ENCODE results near the gene CLDN22. TPM values are rescaled to one million over a fixed set of nuclear protein-coding genes. Genes with fewer than 3 reads are reported as not detected.

Gene CLDN22
- total and polyA plus RNA-seq, 4 donors = 0.09 to 0.49 (median 0.11) TPM; not detected in 1

DNA sequence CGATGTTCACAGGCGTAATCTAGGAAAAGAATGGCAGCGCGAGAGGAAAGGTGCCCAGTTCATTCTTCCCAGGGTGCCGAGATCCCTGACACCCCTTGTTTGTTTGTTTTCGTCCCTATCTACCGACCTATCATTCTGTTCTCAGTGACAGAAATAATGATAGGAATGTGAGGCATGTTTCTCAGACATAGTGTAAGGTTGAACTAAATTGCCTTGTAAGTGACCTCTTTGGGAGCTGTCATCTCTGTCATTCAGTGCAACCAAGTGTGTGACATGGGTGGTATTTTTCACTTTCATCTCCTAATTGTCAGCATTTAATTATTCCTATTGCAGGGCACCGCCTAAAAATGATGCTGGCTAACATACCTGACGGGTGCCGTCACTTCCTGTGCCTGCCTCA, 24.4 kb downstream of the CLDN22 start:
- Histone ChIP-seq H3K9ac (ENCODE audit: insufficient read depth in 1 of 2, low read length in 2 of 2) (no peak overlapping the region), H3K27ac (ENCODE audit: low read depth in 1 of 2, low read length in 1 of 2) (no peak overlapping the region), H3K9me3 (ENCODE audit: control insufficient read depth in 4 of 4, insufficient read depth in 3 of 4, low read length in 3 of 4) (no peaks in the 10 kb centered on the region), H3K4me1 (ENCODE audit: control insufficient read depth in 5 of 5, insufficient read depth in 5 of 5, low read length in 5 of 5) (peaks cover 0 to 8% (median 0%) of the 10 kb centered on the region in 5 donors), H3K36me3 (ENCODE audit: control insufficient read depth in 4 of 4, insufficient read depth in 4 of 4, low read length in 4 of 4) (peaks cover 3 to 15% (median 7%) of the 10 kb centered on the region in 4 donors), H3K27me3 (ENCODE audit: control insufficient read depth in 3 of 3, insufficient read depth in 3 of 3, low read length in 2 of 3) (no peaks in the 10 kb centered on the region), H3K4me3 (no peak overlapping the region)
- no peak for ATAC-seq (ENCODE audit: insufficient read depth, low FRiP score)
- WGBS, 2 donors = 90 to 93% methylated on average over 10 of the region's 10 CpGs
- DNase-seq = no peak
- TF ChIP-seq, protein P1, sequence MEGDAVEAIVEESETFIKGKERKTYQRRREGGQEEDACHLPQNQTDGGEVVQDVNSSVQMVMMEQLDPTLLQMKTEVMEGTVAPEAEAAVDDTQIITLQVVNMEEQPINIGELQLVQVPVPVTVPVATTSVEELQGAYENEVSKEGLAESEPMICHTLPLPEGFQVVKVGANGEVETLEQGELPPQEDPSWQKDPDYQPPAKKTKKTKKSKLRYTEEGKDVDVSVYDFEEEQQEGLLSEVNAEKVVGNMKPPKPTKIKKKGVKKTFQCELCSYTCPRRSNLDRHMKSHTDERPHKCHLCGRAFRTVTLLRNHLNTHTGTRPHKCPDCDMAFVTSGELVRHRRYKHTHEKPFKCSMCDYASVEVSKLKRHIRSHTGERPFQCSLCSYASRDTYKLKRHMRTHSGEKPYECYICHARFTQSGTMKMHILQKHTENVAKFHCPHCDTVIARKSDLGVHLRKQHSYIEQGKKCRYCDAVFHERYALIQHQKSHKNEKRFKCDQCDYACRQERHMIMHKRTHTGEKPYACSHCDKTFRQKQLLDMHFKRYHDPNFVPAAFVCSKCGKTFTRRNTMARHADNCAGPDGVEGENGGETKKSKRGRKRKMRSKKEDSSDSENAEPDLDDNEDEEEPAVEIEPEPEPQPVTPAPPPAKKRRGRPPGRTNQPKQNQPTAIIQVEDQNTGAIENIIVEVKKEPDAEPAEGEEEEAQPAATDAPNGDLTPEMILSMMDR (IDR thresholded peaks at IDR 0.05; ENCODE audit: control extremely low read depth, extremely low read depth) = no peak

DNA sequence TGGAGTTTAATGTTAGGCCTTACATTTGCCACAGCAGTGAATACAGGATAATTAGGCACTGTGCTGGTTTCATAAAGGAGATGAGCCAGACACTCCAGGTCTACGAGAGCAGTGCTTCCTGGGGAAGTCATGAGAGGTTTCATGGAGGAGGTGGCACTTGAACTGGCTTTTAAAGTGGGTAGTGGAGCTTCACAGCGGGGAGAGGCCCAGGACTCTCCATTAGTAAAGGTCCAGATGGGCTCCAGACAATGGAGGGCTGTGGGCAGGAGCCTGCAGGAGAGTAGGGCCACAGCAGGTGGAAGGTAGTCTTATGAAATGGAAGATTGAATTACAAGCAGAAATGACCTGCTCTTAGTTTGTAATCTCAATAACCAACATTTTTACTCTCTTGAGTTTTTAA, 29.0 kb downstream of the CLDN22 start:
- H3K36me3 ChIP-seq (ENCODE audit: control insufficient read depth in 4 of 4, insufficient read depth in 4 of 4, low read length in 4 of 4) = peaks cover 12 to 39% (median 24%) of the 10 kb centered on the region in 4 donors
- ATAC-seq (ENCODE audit: insufficient read depth, low FRiP score) (no peak), DNase-seq (no peak)
- no peak overlapping the region for H3K27ac ChIP-seq (ENCODE audit: low read depth in 1 of 2, low read length in 1 of 2)
- peaks cover 0 to 9% (median 0%) of the 10 kb centered on the region in 5 donors for H3K4me1 ChIP-seq (ENCODE audit: control insufficient read depth in 5 of 5, insufficient read depth in 5 of 5, low read length in 5 of 5)
- H3K9me3 ChIP-seq (ENCODE audit: control insufficient read depth in 4 of 4, insufficient read depth in 3 of 4, low read length in 3 of 4) = no peaks in the 10 kb centered on the region
- 88 to 90% methylated on average over 2 of the region's 2 CpGs for WGBS, 2 donors
- H3K9ac ChIP-seq (ENCODE audit: insufficient read depth in 1 of 2, low read length in 2 of 2) = no peak overlapping the region
- no peak overlapping the region for H3K4me3 ChIP-seq
- TF ChIP-seq, protein P1 (IDR thresholded peaks at IDR 0.05; ENCODE audit: control extremely low read depth, extremely low read depth) = no peak
- no peaks in the 10 kb centered on the region for H3K27me3 ChIP-seq (ENCODE audit: control insufficient read depth in 3 of 3, insufficient read depth in 3 of 3, low read length in 2 of 3)

DNA sequence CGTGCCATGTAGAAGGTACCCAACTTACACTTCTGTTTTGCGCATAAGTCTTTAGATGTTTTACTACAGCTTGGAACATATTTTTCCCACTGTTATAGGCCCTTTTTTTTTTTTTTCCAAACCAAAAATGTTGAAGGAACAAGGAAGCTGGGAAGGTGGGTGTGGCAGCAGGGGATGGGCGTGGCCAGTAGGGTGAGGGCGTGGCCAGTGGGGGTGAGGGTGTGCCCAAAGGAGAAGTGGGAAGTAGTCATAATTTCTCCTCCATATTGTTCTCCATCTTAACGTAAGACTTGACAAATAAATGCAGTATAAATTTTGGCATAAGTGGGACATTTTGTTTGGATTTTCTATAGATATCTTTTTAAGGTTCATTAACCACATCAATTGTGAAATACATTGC, 30.4 kb downstream of the CLDN22 start:
- Histone ChIP-seq H3K4me1 (ENCODE audit: control insufficient read depth in 5 of 5, insufficient read depth in 5 of 5, low read length in 5 of 5) (peaks cover 0 to 9% (median 0%) of the 10 kb centered on the region in 5 donors), H3K4me3 (no peak overlapping the region), H3K36me3 (ENCODE audit: control insufficient read depth in 4 of 4, insufficient read depth in 4 of 4, low read length in 4 of 4) (peaks cover 21 to 39% (median 30%) of the 10 kb centered on the region in 4 donors), H3K9ac (ENCODE audit: insufficient read depth in 1 of 2, low read length in 2 of 2) (no peak overlapping the region), H3K27ac (ENCODE audit: low read depth in 1 of 2, low read length in 1 of 2) (no peak overlapping the region), H3K9me3 (ENCODE audit: control insufficient read depth in 4 of 4, insufficient read depth in 3 of 4, low read length in 3 of 4) (no peaks in the 10 kb centered on the region), H3K27me3 (ENCODE audit: control insufficient read depth in 3 of 3, insufficient read depth in 3 of 3, low read length in 2 of 3) (no peaks in the 10 kb centered on the region)
- TF ChIP-seq, protein P1 (IDR thresholded peaks at IDR 0.05; ENCODE audit: control extremely low read depth, extremely low read depth) = no peak
- DNase-seq = no peak
- WGBS, 2 donors = 95 to 96% methylated on average over 5 of the region's 5 CpGs
- no peak for ATAC-seq (ENCODE audit: insufficient read depth, low FRiP score)

DNA sequence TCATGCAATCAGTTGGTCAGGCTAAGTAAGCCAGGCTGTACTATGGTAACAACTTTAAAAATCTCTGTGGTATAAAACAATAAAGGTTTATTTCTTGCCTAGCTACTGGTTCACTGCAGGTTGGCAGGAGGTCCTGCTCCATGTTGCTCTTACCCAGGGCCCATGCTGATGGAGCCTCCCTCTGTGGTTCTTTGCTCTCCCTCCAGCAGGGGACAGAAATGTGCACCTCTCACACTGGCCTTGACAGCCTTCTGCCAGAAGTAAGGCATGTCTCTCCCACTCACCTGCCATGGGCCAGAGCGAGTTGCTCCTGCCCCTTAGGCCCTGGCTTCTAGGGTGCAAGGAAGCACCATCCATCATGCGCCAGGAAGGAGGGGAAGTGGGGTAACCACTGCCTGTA, 31.1 kb downstream of the CLDN22 start:
- no peak for DNase-seq
- Histone ChIP-seq H3K36me3 (ENCODE audit: control insufficient read depth in 4 of 4, insufficient read depth in 4 of 4, low read length in 4 of 4) (peaks cover 21 to 42% (median 33%) of the 10 kb centered on the region in 4 donors), H3K9ac (ENCODE audit: insufficient read depth in 1 of 2, low read length in 2 of 2) (no peak overlapping the region), H3K4me3 (no peak overlapping the region), H3K9me3 (ENCODE audit: control insufficient read depth in 4 of 4, insufficient read depth in 3 of 4, low read length in 3 of 4) (no peaks in the 10 kb centered on the region), H3K27me3 (ENCODE audit: control insufficient read depth in 3 of 3, insufficient read depth in 3 of 3, low read length in 2 of 3) (no peaks in the 10 kb centered on the region), H3K4me1 (ENCODE audit: control insufficient read depth in 5 of 5, insufficient read depth in 5 of 5, low read length in 5 of 5) (peaks cover 0 to 9% (median 2%) of the 10 kb centered on the region in 5 donors), H3K27ac (ENCODE audit: low read depth in 1 of 2, low read length in 1 of 2) (no peak overlapping the region)
- 94 to 95% methylated on average over 2 of the region's 2 CpGs for whole genome bisulfite sequencing, 2 donors
- no peak for ATAC-seq (ENCODE audit: insufficient read depth, low FRiP score)
- TF ChIP-seq, protein P1 (IDR thresholded peaks at IDR 0.05; ENCODE audit: control extremely low read depth, extremely low read depth) = no peak

All from lung (tissue), 12 donors.